Measurements from ENCODE around the gene SLC7A1. TPM values are rescaled to one million over a fixed set of nuclear protein-coding genes. Genes with fewer than 3 reads are reported as not detected.

SLC7A1 gene
- total RNA-seq, 1 donor from 2014 or later: 43.2 TPM

GRCh38 chr13:29597706-29598105, 2.2 kb upstream of the SLC7A1 start:
- H3K27ac ChIP-seq: no peak overlapping the region
- no peaks in the 10 kb centered on the region for H3K27me3 ChIP-seq
- no peaks in the 10 kb centered on the region for H3K9me3 ChIP-seq
- intact Hi-C loops (cut with DNase I): no loop called here
- peaks cover 17% of the 10 kb centered on the region for H3K4me1 ChIP-seq
- H3K4me3 ChIP-seq: no peak overlapping the region
- TF ChIP-seq POLR2AphosphoS5 (IDR thresholded peaks at IDR 0.05; ENCODE audit: insufficient read depth in 1 of 2, low read depth in 1 of 2): no peak
- TF ChIP-seq POLR2A (IDR thresholded peaks at IDR 0.05): no peak
- no peak for TF ChIP-seq CTCF (IDR thresholded peaks at IDR 0.05)
- no peak for DNase-seq (ENCODE audit: extremely low spot score in 2 of 2)
- no peaks in the 10 kb centered on the region for H3K36me3 ChIP-seq

DNA sequence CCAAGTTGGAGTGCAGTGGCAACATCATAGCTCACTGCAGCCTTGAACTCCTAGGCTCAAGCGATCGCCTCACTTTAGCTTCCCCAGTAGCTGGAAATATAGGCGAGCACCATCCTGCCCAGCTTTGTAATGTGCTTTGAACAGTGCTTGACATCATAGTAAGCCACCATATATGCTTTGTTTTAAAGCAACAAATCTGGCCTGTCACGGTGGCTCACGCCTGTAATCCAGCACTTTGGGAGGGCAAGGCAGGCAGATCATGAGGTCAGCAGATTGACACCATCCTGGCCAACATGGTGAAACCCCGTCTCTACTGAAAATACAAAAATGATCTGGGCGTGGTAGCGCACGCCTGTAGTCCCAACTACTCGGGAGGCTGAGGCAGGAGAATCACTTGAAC, 1.8 kb upstream of the SLC7A1 start:
- Histone ChIP-seq H3K4me3 (no peak overlapping the region), H3K36me3 (no peaks in the 10 kb centered on the region), H3K9me3 (no peaks in the 10 kb centered on the region), H3K27me3 (no peaks in the 10 kb centered on the region), H3K4me1 (peaks cover 22% of the 10 kb centered on the region), H3K27ac (no peak overlapping the region)
- no peak for DNase-seq (ENCODE audit: extremely low spot score in 2 of 2)
- intact Hi-C loops (cut with DNase I): no loop called here
- no peak for TF ChIP-seq CTCF (IDR thresholded peaks at IDR 0.05)
- TF ChIP-seq POLR2AphosphoS5 (IDR thresholded peaks at IDR 0.05; ENCODE audit: insufficient read depth in 1 of 2, low read depth in 1 of 2): no peak
- no peak for TF ChIP-seq POLR2A (IDR thresholded peaks at IDR 0.05)

GRCh38 chr13:29596064-29596418, 553 bp upstream of the SLC7A1 start:
- H3K4me1 ChIP-seq: peaks cover 25% of the 10 kb centered on the region
- no peaks in the 10 kb centered on the region for H3K27me3 ChIP-seq
- no peak for DNase-seq (ENCODE audit: extremely low spot score in 2 of 2)
- no peaks in the 10 kb centered on the region for H3K36me3 ChIP-seq
- no peaks in the 10 kb centered on the region for H3K9me3 ChIP-seq
- TF ChIP-seq POLR2AphosphoS5 (IDR thresholded peaks at IDR 0.05; ENCODE audit: insufficient read depth in 1 of 2, low read depth in 1 of 2): no peak
- TF ChIP-seq POLR2A (IDR thresholded peaks at IDR 0.05): no peak
- no peak for TF ChIP-seq CTCF (IDR thresholded peaks at IDR 0.05)
- intact Hi-C loops (cut with DNase I): no loop called here
- H3K4me3 ChIP-seq: peak overlapping the region; percentile 81 to 95
- H3K27ac ChIP-seq: peak overlapping the region; percentile 73

GRCh38 chr13:29594710-29595379, 643 bp downstream of the SLC7A1 start:
- no peaks in the 10 kb centered on the region for H3K36me3 ChIP-seq
- intact Hi-C loops (cut with DNase I): no loop called here
- no peak for DNase-seq (ENCODE audit: extremely low spot score in 2 of 2)
- peak overlapping the region; percentile 98 for H3K27ac ChIP-seq
- peak in 1 of 2 donors; percentile 11 for TF ChIP-seq POLR2A (IDR thresholded peaks at IDR 0.05)
- TF ChIP-seq POLR2AphosphoS5 (IDR thresholded peaks at IDR 0.05; ENCODE audit: insufficient read depth in 1 of 2, low read depth in 1 of 2): peak in 1 of 2 donors; percentile 65
- TF ChIP-seq CTCF (IDR thresholded peaks at IDR 0.05): no peak
- peaks cover 27% of the 10 kb centered on the region for H3K4me1 ChIP-seq
- no peaks in the 10 kb centered on the region for H3K27me3 ChIP-seq
- H3K4me3 ChIP-seq: peak overlapping the region; percentile 81 to 95
- no peaks in the 10 kb centered on the region for H3K9me3 ChIP-seq

- H3K27ac ChIP-seq: peak overlapping the region; percentile 98
- H3K9me3 ChIP-seq: no peaks in the 10 kb centered on the region
- no peak for DNase-seq (ENCODE audit: extremely low spot score in 2 of 2)
- H3K4me1 ChIP-seq: peaks cover 33% of the 10 kb centered on the region
- peak overlapping the region; percentile 81 to 95 for H3K4me3 ChIP-seq
- no peaks in the 10 kb centered on the region for H3K36me3 ChIP-seq
- TF ChIP-seq POLR2A (IDR thresholded peaks at IDR 0.05) (peak in 1 of 2 donors; percentile 27), POLR2AphosphoS5 (IDR thresholded peaks at IDR 0.05; ENCODE audit: insufficient read depth in 1 of 2, low read depth in 1 of 2) (peak in 1 of 2 donors; percentile 46), CTCF (IDR thresholded peaks at IDR 0.05) (no peak)
- intact Hi-C loops (cut with DNase I): no loop called here
- no peaks in the 10 kb centered on the region for H3K27me3 ChIP-seq
These were observed 1.2 kb downstream of the SLC7A1 start for GRCh38 chr13:29594303-29594709.

Data from vagina (tissue), 2 donors.